Measurements from ENCODE around the gene MRC2. TPM values are rescaled to one million over a fixed set of nuclear protein-coding genes. Genes with fewer than 3 reads are reported as not detected.
"Not testable (repeated sequence)": the region's sequence is repeated elsewhere in the genome, so short reads cannot be mapped to it uniquely, and the experiment has no call there.

Gene MRC2
- total RNA-seq, 1 donor from 2014 or later, result 105 TPM

DNA sequence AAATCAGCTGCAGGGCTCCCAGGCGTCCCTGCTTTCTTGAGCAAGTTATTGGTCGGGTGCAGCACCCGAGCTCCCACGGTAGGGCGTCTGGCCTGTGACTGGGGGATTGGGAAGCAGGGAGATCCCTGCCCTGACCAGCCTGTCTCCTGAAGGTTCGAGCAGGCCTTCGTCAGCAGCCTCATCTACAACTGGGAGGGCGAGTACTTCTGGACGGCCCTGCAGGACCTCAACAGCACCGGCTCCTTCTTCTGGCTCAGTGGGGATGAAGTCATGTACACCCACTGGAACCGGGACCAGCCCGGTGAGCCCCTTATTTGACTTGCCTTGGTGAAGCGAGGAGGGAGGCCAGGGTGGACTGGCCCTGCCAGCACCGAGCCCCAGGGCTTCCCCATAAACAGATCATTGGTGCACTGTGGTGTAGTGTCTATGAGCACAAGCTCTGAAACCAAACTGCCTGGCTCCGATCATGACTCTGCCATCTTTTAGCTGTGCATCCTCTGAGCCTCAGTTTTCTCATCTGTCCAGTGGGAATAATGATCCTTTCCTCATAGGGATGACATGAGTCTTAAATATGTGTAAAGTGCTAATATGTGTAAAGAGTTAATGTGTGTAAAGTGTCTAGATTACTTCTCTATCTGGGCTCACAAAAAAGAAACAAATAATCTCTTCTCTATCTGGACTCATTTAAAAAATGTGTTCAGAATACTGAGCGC, 48.9 kb downstream of the MRC2 start:
- DNase-seq (ENCODE audit: extremely low read depth, low read depth, low spot score), result no peak

GRCh38 chr17:62676952-62677596, 49.6 kb downstream of the MRC2 start:
- DNase-seq (ENCODE audit: extremely low read depth, low read depth, low spot score), result no peak

DNA sequence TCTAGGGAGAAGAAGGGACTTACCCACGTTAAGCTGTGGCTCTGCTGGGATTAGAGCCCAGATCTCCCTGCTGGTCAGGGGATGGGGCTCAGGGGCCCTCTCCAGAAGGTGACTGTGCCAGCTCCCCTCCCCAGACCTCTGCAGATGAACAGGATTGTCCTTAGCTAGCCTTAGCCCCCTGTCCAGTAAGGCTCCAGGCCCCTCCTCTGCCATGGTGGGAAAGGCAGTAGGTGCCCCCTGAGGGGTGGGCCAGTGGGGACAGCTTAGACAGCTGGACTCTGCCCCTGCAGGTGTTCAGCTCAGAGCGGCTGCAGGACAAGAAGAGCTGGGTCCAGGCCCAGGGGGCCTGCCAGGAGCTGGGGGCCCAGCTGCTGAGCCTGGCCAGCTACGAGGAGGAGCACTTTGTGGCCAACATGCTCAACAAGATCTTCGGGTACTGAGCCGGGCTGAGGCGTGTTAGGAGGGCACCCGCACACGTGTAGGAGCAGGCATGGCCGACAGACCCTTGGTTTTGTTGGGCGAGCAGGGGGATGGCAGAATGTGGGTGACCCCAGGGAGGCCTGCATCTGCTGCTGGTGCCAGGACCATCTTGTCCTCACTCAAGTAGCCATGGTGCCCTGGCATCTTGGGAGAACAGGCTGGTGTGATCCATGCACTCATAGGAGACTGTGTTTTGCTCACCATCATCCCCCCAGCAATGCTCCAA, 50.9 kb downstream of the MRC2 start:
- no peak for DNase-seq (ENCODE audit: extremely low read depth, low read depth, low spot score)

GRCh38 chr17:62679866-62680377, 52.5 kb downstream of the MRC2 start:
- DNase-seq (ENCODE audit: extremely low read depth, low read depth, low spot score), result no peak

DNA sequence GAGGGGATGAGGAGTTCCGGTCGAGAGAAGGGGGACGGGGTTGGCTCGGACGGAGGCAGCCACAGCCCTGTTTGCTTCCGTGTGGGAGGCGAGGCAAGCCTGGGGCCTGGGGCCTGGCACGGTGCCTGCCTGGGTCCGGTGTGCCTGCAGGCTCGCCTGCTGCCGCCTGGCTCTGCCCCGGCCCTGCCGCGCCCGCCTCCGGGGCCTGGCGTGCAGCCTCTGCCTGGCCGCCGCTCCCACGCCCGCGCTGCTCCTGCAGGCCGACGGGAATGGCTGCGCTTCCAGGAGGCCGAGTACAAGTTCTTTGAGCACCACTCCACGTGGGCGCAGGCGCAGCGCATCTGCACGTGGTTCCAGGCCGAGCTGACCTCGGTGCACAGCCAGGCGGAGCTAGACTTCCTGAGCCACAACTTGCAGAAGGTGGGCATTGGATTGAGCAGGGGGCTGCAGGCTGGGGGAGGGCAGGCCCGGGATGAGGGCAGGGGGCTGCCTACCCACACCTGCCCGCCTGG, 53.1 kb downstream of the MRC2 start:
- no peak for DNase-seq (ENCODE audit: extremely low read depth, low read depth, low spot score)

- no peak for DNase-seq (ENCODE audit: extremely low read depth, low read depth, low spot score)
These were observed 53.8 kb downstream of the MRC2 start for GRCh38 chr17:62681061-62681938.

DNA sequence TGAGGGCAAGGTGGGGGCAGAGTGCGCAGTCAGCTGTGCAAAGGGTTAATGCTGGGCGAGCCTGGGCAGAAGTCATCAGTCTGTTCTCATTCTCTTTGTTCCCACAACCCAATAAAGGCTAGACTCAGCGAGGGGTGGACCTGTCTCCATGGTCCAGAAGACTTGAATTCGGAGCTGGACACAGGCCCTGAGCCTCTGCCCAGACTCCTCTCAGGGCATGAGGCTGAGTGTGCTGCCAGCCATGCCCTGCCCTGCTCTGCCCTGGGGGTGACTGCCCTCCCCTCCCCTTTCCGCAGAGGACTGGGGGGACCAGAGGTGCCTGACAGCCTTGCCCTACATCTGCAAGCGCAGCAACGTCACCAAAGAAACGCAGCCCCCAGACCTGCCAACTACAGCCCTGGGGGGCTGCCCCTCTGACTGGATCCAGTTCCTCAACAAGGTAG, 54.5 kb downstream of the MRC2 start:
- DNase-seq (ENCODE audit: extremely low read depth, low read depth, low spot score), result no peak

GRCh38 chr17:62684179-62684578, 56.7 kb downstream of the MRC2 start:
- no peak for DNase-seq (ENCODE audit: extremely low read depth, low read depth, low spot score)

DNA sequence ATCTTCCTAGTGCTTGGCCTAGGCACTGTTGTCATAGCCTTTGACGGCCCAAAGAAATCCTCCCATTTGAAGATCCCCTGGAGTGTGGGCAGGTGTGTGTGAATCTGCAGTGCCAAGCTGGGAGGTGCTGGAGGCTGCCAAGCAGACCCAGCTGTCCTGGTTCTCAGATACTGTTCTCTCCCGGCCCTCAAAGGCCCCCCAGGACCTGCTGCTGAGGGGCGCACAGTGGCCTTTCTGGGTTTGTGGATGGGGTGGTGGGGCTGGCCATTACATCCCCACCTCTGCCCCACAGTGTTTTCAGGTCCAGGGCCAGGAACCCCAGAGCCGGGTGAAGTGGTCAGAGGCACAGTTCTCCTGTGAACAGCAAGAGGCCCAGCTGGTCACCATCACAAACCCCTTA, 60.5 kb downstream of the MRC2 start:
- DNase-seq (ENCODE audit: extremely low read depth, low read depth, low spot score), result no peak

DNA sequence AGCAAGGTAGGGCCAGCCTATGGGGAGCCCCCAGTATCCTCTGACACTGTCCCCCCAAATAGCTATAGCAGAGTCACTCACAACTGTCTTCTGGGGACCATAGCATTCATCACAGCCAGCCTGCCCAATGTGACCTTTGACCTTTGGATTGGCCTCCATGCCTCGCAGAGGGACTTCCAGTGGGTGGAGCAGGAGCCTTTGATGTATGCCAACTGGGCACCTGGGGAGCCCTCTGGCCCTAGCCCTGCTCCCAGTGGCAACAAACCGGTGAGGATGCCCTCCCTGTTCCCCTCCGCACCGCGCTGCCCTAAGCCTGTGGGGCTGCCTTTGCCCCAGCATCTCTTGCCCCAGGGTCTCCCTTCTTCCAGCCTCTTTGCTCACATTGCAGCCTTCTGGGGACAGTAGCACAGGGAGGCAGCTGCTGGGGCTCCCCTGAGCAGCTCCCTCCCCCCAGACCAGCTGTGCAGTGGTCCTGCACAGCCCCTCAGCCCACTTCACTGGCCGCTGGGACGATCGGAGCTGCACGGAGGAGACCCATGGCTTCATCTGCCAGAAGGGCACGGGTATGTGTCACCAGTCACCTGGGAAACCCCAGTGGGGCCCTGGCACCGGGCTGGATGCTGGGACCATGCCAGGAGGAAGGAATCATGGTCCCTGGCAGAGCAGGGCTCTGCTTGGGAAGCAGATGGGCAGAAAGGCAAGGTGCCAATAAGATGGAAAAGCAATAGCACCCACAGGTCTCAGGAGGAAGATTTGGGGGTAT, 61.1 kb downstream of the MRC2 start:
- DNase-seq (ENCODE audit: extremely low read depth, low read depth, low spot score), result no peak

DNA sequence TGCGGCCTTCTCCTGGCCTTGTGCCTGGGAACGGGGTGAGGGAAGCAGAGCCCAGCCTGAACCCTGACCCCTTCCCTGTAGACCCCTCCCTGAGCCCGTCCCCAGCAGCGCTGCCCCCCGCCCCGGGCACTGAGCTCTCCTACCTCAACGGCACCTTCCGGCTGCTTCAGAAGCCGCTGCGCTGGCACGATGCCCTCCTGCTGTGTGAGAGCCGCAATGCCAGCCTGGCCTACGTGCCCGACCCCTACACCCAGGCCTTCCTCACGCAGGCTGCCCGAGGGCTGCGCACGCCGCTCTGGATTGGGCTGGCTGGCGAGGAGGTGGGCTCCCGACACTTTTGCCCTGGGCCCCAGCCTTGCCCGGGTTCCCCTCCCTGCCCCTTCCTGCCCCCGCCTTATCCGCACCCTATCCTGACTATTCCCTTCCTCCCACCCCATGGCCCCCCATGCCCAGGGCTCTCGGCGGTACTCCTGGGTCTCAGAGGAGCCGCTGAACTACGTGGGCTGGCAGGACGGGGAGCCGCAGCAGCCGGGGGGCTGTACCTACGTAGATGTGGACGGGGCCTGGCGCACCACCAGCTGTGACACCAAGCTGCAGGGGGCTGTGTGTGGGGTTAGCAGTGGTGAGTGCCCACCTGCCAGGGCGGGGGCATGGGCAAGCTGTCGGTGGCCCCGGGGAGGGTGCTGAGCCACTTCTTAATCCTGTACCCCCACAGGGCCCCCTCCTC, 62.1 kb downstream of the MRC2 start:
- DNase-seq (ENCODE audit: extremely low read depth, low read depth, low spot score), result no peak

- DNase-seq (ENCODE audit: extremely low read depth, low read depth, low spot score), result no peak
These were observed 62.9 kb downstream of the MRC2 start for GRCh38 chr17:62690168-62690897.

DNA sequence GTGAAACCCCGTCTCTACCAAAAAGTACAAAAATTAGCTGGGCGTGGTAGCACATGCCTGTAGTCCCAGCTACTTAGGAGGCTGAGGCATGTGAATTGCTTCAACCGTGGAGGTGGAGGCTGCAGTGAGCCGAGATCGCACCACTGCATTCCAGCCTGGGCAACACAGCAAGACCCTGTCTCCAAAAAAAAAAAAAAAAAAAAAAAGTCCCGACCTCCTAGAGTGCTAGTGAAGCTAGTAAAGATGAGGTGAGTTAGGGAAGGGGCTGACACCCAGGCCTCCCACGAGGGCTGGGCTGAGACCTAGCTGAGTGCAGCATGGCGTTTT, 64.1 kb downstream of the MRC2 start:
- not testable (repeated sequence) for DNase-seq (ENCODE audit: extremely low read depth, low read depth, low spot score)

GRCh38 chr17:62692159-62692651, 64.7 kb downstream of the MRC2 start:
- no peak for DNase-seq (ENCODE audit: extremely low read depth, low read depth, low spot score)

DNA sequence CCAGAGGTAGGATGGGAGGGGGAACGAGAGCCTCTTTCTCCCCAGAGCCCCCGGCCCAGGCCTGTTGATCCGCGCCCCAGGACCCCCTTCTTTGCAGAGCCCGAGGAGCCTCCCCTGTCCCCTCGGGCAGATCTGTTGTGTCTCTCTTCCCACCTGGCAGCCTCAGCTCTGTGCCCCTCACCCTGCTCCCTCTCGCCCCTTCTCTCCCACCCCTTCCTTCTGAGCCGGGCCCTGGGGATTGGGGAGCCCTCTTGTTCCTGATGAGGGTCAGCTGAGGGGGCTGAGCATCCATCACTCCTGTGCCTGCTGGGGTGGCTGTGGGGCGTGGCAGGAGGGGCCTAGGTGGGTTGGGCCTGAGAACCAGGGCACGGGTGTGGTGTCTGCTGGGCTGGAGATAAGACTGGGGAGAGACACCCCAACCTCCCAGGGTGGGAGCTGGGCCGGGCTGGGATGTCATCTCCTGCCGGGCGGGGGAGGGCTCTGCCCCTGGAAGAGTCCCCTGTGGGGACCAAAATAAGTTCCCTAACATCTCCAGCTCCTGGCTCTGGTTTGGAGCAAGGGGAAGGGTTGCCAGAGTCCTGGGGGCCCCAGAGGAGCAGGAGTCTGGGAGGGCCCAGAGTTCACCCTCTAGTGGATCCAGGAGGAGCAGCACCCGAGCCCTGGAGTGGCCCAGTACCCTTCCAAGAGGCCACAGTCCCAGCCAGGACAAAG, 65.4 kb downstream of the MRC2 start:
- DNase-seq (ENCODE audit: extremely low read depth, low read depth, low spot score), result no peak

- no peak for DNase-seq (ENCODE audit: extremely low read depth, low read depth, low spot score)
These were observed 66.3 kb downstream of the MRC2 start for GRCh38 chr17:62693616-62694409.

Data from glomerular endothelial cell (primary cell).